T-helper 2 cell treated with Interferon-gamma antibody and Interleukin-4, amounts not matched to agents 5 μg/mL and 100 μg/mL, for 36 hours (primary cell): ENCODE results near the gene CMSS1.

ENCODE experiments used
- DNase-seq: peaks from one replicate; pipeline ENCODE4 v3.0.0; 2021; ENCODE audit warnings: low spot score
- H3K27ac Mint-ChIP-seq: one replicate; pipeline ENCODE4 v1.8.0; 2021; ENCODE audit warnings: mild to moderate bottlenecking, mixed read lengths
- H3K27me3 Mint-ChIP-seq: one replicate; pipeline ENCODE4 v1.8.0; 2021; ENCODE audit warnings: low read depth, mixed read lengths
- H3K36me3 Mint-ChIP-seq: one replicate; pipeline ENCODE4 v1.8.0; 2021; ENCODE audit warnings: low read depth, mixed read lengths
- H3K4me1 Mint-ChIP-seq: one replicate; pipeline ENCODE4 v1.8.0; 2021; ENCODE audit warnings: low read depth, mixed read lengths
- H3K4me3 Mint-ChIP-seq: one replicate; pipeline ENCODE4 v1.8.0; 2022; ENCODE audit warnings: mild to moderate bottlenecking, moderate library complexity, mixed read lengths
- H3K9me3 Mint-ChIP-seq: one replicate; pipeline ENCODE4 v1.8.0; 2021; ENCODE audit warnings: mixed read lengths

The CMSS1 gene

GRCh38 chr3:100184948-100185570 lies 367.4 kb downstream of the CMSS1 start:
- H3K4me3 Mint-ChIP-seq: no peak overlapping the region
- H3K9me3 Mint-ChIP-seq: peaks cover 14% of the 10 kb centered on the region
- no peaks in the 10 kb centered on the region for H3K4me1 Mint-ChIP-seq
- no peak overlapping the region for H3K27ac Mint-ChIP-seq
- peaks cover 12% of the 10 kb centered on the region for H3K36me3 Mint-ChIP-seq
- no peak for DNase-seq
- H3K27me3 Mint-ChIP-seq: peaks cover 10% of the 10 kb centered on the region

GRCh38 chr3:100185847-100186246 lies 368.2 kb downstream of the CMSS1 start:
- no peaks in the 10 kb centered on the region for H3K4me1 Mint-ChIP-seq
- peaks cover 10% of the 10 kb centered on the region for H3K27me3 Mint-ChIP-seq
- peaks cover 4% of the 10 kb centered on the region for H3K36me3 Mint-ChIP-seq
- no peak overlapping the region for H3K27ac Mint-ChIP-seq
- no peak overlapping the region for H3K4me3 Mint-ChIP-seq
- no peak for DNase-seq
- peaks cover 6% of the 10 kb centered on the region for H3K9me3 Mint-ChIP-seq

- peaks cover 10% of the 10 kb centered on the region for H3K27me3 Mint-ChIP-seq
- H3K4me1 Mint-ChIP-seq: no peaks in the 10 kb centered on the region
- H3K27ac Mint-ChIP-seq: no peak overlapping the region
- no peak for DNase-seq
- H3K9me3 Mint-ChIP-seq: no peaks in the 10 kb centered on the region
- H3K4me3 Mint-ChIP-seq: no peak overlapping the region
- H3K36me3 Mint-ChIP-seq: no peaks in the 10 kb centered on the region
Observed at GRCh38 chr3:100189444-100189964, 371.8 kb downstream of the CMSS1 start.

- no peak overlapping the region for H3K27ac Mint-ChIP-seq
- no peaks in the 10 kb centered on the region for H3K4me1 Mint-ChIP-seq
- DNase-seq: no peak
- H3K36me3 Mint-ChIP-seq: no peaks in the 10 kb centered on the region
- no peak overlapping the region for H3K4me3 Mint-ChIP-seq
- H3K27me3 Mint-ChIP-seq: no peaks in the 10 kb centered on the region
- no peaks in the 10 kb centered on the region for H3K9me3 Mint-ChIP-seq
Observed at GRCh38 chr3:100195375-100195774, 377.7 kb downstream of the CMSS1 start.

- H3K4me3 Mint-ChIP-seq: no peak overlapping the region
- H3K36me3 Mint-ChIP-seq: no peaks in the 10 kb centered on the region
- H3K27me3 Mint-ChIP-seq: no peaks in the 10 kb centered on the region
- no peaks in the 10 kb centered on the region for H3K9me3 Mint-ChIP-seq
- DNase-seq: no peak
- H3K27ac Mint-ChIP-seq: no peak overlapping the region
- no peaks in the 10 kb centered on the region for H3K4me1 Mint-ChIP-seq
Observed at GRCh38 chr3:100197876-100198275, 380.2 kb downstream of the CMSS1 start.

- Mint-ChIP-seq H3K4me1 (no peaks in the 10 kb centered on the region), H3K9me3 (no peaks in the 10 kb centered on the region), H3K27me3 (no peaks in the 10 kb centered on the region), H3K27ac (no peak overlapping the region), H3K36me3 (no peaks in the 10 kb centered on the region), H3K4me3 (no peak overlapping the region)
- DNase-seq: no peak
Observed at GRCh38 chr3:100198579-100199269, 381.1 kb downstream of the CMSS1 start.

GRCh38 chr3:100205171-100205570 lies 387.5 kb downstream of the CMSS1 start:
- peaks cover 1% of the 10 kb centered on the region for H3K36me3 Mint-ChIP-seq
- peaks cover 4% of the 10 kb centered on the region for H3K9me3 Mint-ChIP-seq
- DNase-seq: no peak
- no peaks in the 10 kb centered on the region for H3K27me3 Mint-ChIP-seq
- peaks cover 14% of the 10 kb centered on the region for H3K4me1 Mint-ChIP-seq
- no peak overlapping the region for H3K4me3 Mint-ChIP-seq
- no peak overlapping the region for H3K27ac Mint-ChIP-seq

GRCh38 chr3:100206687-100207086 lies 389.0 kb downstream of the CMSS1 start:
- Mint-ChIP-seq H3K9me3 (peaks cover 4% of the 10 kb centered on the region), H3K27ac (no peak overlapping the region), H3K36me3 (peaks cover 4% of the 10 kb centered on the region), H3K4me3 (no peak overlapping the region), H3K4me1 (peaks cover 25% of the 10 kb centered on the region), H3K27me3 (no peaks in the 10 kb centered on the region)
- no peak for DNase-seq

- Mint-ChIP-seq H3K27me3 (no peaks in the 10 kb centered on the region), H3K36me3 (peaks cover 4% of the 10 kb centered on the region), H3K4me3 (no peak overlapping the region), H3K4me1 (peaks cover 25% of the 10 kb centered on the region), H3K27ac (no peak overlapping the region), H3K9me3 (peaks cover 4% of the 10 kb centered on the region)
- DNase-seq: no peak
Observed at GRCh38 chr3:100207886-100208285, 390.2 kb downstream of the CMSS1 start.

GRCh38 chr3:100209169-100209568 lies 391.5 kb downstream of the CMSS1 start:
- DNase-seq: no peak
- Mint-ChIP-seq H3K36me3 (peaks cover 4% of the 10 kb centered on the region), H3K4me1 (peaks cover 25% of the 10 kb centered on the region), H3K9me3 (peaks cover 4% of the 10 kb centered on the region), H3K27ac (no peak overlapping the region), H3K4me3 (no peak overlapping the region), H3K27me3 (peaks cover 4% of the 10 kb centered on the region)

GRCh38 chr3:100209948-100210771 lies 392.5 kb downstream of the CMSS1 start:
- H3K27me3 Mint-ChIP-seq: peaks cover 7% of the 10 kb centered on the region
- H3K36me3 Mint-ChIP-seq: peaks cover 4% of the 10 kb centered on the region
- DNase-seq: no peak
- peak overlapping the region; percentile 57 for H3K4me3 Mint-ChIP-seq
- H3K27ac Mint-ChIP-seq: peak overlapping the region; percentile 79
- H3K9me3 Mint-ChIP-seq: peaks cover 4% of the 10 kb centered on the region
- peaks cover 25% of the 10 kb centered on the region for H3K4me1 Mint-ChIP-seq

- H3K4me1 Mint-ChIP-seq: peaks cover 25% of the 10 kb centered on the region
- H3K36me3 Mint-ChIP-seq: peaks cover 4% of the 10 kb centered on the region
- peaks cover 4% of the 10 kb centered on the region for H3K9me3 Mint-ChIP-seq
- H3K27me3 Mint-ChIP-seq: peaks cover 10% of the 10 kb centered on the region
- H3K4me3 Mint-ChIP-seq: peak overlapping the region; percentile 57
- DNase-seq: no peak
- peak overlapping the region; percentile 79 for H3K27ac Mint-ChIP-seq
Observed at GRCh38 chr3:100210772-100211135, 393.1 kb downstream of the CMSS1 start.

GRCh38 chr3:100213891-100214573 lies 396.4 kb downstream of the CMSS1 start:
- Mint-ChIP-seq H3K4me3 (no peak overlapping the region), H3K27ac (no peak overlapping the region), H3K9me3 (peaks cover 8% of the 10 kb centered on the region), H3K36me3 (peaks cover 6% of the 10 kb centered on the region), H3K4me1 (peaks cover 21% of the 10 kb centered on the region), H3K27me3 (peaks cover 30% of the 10 kb centered on the region)
- DNase-seq: no peak
